ENCODE data around the gene HES2. TPM values are rescaled to one million over a fixed set of nuclear protein-coding genes. Genes with fewer than 3 reads are reported as not detected.

HES2 gene
- total RNA-seq, 2 donors from 2014 or later = not detected

DNA sequence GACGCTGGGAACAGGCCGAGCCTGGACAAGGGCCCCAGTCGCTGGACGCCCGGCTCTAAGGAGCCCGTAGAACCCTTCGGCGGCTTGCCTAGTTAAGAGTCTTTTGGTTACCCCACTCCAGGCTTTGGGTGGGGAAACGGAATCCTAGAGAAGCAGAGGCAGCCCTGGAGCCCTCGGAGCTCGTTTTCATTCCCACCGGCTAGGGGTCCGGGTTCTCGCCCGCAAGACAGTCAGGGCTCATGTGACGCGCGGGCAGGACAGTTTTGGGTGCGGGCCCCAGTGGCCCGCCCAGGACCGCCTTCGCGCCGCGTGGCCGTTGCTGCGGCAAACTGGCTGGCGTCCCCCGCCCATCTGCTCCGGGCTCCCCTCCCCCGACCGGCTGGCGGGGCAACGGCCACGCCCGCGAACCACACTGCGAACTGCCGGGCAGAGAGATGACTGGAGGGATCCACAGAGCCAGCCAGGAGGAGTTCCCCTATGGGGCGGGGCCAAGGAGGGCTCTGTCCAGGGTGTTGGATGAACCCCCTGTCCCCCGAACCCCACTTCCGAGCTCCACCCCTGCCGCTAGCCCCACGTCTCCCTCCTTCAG lies 829 bp upstream of the HES2 start:
- H3K27me3 Mint-ChIP-seq (ENCODE audit: insufficient read depth) = peaks cover 94% of the 10 kb centered on the region
- Histone ChIP-seq H3K4me3 (ENCODE audit: low read length) (no peak overlapping the region), H3K27ac (ENCODE audit: low read depth, low read length) (no peak overlapping the region), H3K36me3 (ENCODE audit: control insufficient read depth, insufficient read depth, low read length) (no peaks in the 10 kb centered on the region), H3K9ac (ENCODE audit: extremely low read depth, low read length, poor library complexity, severe bottlenecking) (no peak overlapping the region), H3K4me1 (ENCODE audit: control insufficient read depth, insufficient read depth, low read length) (peaks cover 4% of the 10 kb centered on the region), H3K27me3 (ENCODE audit: control insufficient read depth, insufficient read depth, low read length, poor library complexity, severe bottlenecking) (peaks cover 100% of the 10 kb centered on the region), H3K9me3 (ENCODE audit: control insufficient read depth, low read length) (no peaks in the 10 kb centered on the region)
- peak; percentile 76 for DNase-seq
- 19 to 23% methylated on average over 11 to 44 of the region's 44 CpGs for WGBS, 2 experiments (ENCODE audit: insufficient coverage in 1 of 2, insufficient read length in 1 of 2)
- TF ChIP-seq CTCF (conservative IDR thresholded peaks at IDR 0.05) = no peak
- no peak overlapping the region for H3K27ac Mint-ChIP-seq
- H3K36me3 Mint-ChIP-seq (ENCODE audit: low read depth) = no peaks in the 10 kb centered on the region
- H3K4me1 Mint-ChIP-seq = peaks cover 6% of the 10 kb centered on the region
- H3K9me3 Mint-ChIP-seq = no peaks in the 10 kb centered on the region
- H3K4me3 Mint-ChIP-seq = peak overlapping the region; percentile 26

DNA sequence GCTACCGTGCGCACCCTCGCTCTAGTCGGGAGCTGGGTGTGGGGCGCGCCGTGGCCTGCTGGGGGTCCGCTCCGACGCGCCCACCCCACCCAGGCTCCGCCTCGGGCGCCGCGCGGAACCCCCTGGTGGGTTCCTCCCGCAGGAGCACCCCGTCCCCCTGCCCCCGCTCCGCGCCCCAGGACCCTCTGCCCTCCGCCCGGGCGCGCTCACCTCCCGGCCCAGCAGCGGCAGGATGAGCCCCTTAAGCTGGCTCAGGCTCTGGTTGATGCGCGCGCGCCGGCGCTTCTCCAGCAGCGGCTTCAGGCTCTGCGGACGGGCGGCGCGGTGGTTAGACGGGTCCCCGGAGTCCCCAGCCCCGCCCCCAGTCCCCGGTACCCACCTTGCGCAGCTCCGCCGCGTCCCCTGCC lies 319 bp downstream of the HES2 start:
- H3K27me3 Mint-ChIP-seq (ENCODE audit: insufficient read depth) = peaks cover 99% of the 10 kb centered on the region
- H3K4me1 ChIP-seq (ENCODE audit: control insufficient read depth, insufficient read depth, low read length) = peaks cover 4% of the 10 kb centered on the region
- no peak overlapping the region for H3K9ac ChIP-seq (ENCODE audit: extremely low read depth, low read length, poor library complexity, severe bottlenecking)
- H3K4me1 Mint-ChIP-seq = peaks cover 9% of the 10 kb centered on the region
- no peak overlapping the region for H3K27ac ChIP-seq (ENCODE audit: low read depth, low read length)
- H3K36me3 Mint-ChIP-seq (ENCODE audit: low read depth) = no peaks in the 10 kb centered on the region
- no peak overlapping the region for H3K4me3 ChIP-seq (ENCODE audit: low read length)
- no peak for TF ChIP-seq CTCF (conservative IDR thresholded peaks at IDR 0.05)
- no peak overlapping the region for H3K27ac Mint-ChIP-seq
- WGBS, 2 experiments (ENCODE audit: insufficient coverage in 1 of 2, insufficient read length in 1 of 2) = 4 to 16% methylated on average over 7 to 48 of the region's 48 CpGs
- no peaks in the 10 kb centered on the region for H3K36me3 ChIP-seq (ENCODE audit: control insufficient read depth, insufficient read depth, low read length)
- H3K27me3 ChIP-seq (ENCODE audit: control insufficient read depth, insufficient read depth, low read length, poor library complexity, severe bottlenecking) = peaks cover 100% of the 10 kb centered on the region
- no peaks in the 10 kb centered on the region for H3K9me3 Mint-ChIP-seq
- H3K9me3 ChIP-seq (ENCODE audit: control insufficient read depth, low read length) = no peaks in the 10 kb centered on the region
- peak overlapping the region; percentile 37 for H3K4me3 Mint-ChIP-seq
- DNase-seq = peak; percentile 84

DNA sequence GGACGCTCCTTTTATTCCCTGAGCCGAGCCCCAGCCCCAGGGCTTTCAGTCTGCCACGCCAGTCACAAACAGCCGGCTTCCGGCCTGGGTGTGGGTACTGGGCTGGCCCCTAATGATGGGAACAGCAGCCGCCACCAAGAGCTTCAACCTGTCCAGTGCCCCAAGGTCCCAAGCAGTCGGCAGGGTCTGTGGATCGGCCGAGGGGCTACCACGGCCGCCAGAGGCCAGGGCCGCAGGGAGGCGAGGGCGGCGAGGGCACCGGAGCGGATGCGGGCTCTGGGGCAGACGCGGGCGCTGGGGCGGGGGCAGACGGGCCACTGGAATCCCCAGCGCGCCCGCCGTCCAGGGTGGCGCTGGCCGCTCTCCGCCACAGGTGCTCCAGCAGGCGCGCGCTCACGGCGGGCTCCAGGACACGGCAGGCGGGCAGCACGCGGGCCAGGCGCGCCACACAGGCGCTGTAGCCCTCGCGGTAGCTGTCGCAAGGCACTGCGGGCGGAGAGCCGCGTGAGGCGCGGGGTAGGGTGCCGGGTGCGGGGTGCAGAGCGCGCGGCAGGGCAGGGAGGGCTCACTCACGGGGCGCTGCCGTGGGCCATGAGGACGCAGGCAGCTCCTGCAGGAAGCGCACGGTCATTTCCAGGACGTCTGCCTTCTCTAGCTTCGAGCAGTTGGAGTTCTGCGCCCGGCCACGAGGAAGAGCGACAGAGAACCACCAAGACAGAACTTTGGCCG lies 887 bp downstream of the HES2 start:
- peaks cover 4% of the 10 kb centered on the region for H3K4me1 Mint-ChIP-seq
- H3K4me1 ChIP-seq (ENCODE audit: control insufficient read depth, insufficient read depth, low read length) = peaks cover 4% of the 10 kb centered on the region
- peaks cover 99% of the 10 kb centered on the region for H3K27me3 Mint-ChIP-seq (ENCODE audit: insufficient read depth)
- H3K4me3 Mint-ChIP-seq = peak overlapping the region; percentile 37
- H3K27ac Mint-ChIP-seq = no peak overlapping the region
- no peak overlapping the region for H3K4me3 ChIP-seq (ENCODE audit: low read length)
- H3K27ac ChIP-seq (ENCODE audit: low read depth, low read length) = no peak overlapping the region
- H3K27me3 ChIP-seq (ENCODE audit: control insufficient read depth, insufficient read depth, low read length, poor library complexity, severe bottlenecking) = peaks cover 95% of the 10 kb centered on the region
- peak; percentile 68 for DNase-seq
- no peak for TF ChIP-seq CTCF (conservative IDR thresholded peaks at IDR 0.05)
- H3K36me3 ChIP-seq (ENCODE audit: control insufficient read depth, insufficient read depth, low read length) = no peaks in the 10 kb centered on the region
- no peaks in the 10 kb centered on the region for H3K9me3 Mint-ChIP-seq
- WGBS, 2 experiments (ENCODE audit: insufficient coverage in 1 of 2, insufficient read length in 1 of 2) = 21 to 27% methylated on average over 29 to 69 of the region's 69 CpGs
- no peaks in the 10 kb centered on the region for H3K9me3 ChIP-seq (ENCODE audit: control insufficient read depth, low read length)
- H3K9ac ChIP-seq (ENCODE audit: extremely low read depth, low read length, poor library complexity, severe bottlenecking) = no peak overlapping the region
- no peaks in the 10 kb centered on the region for H3K36me3 Mint-ChIP-seq (ENCODE audit: low read depth)

All from endodermal cell (in vitro differentiated cells).